ENCODE results near the gene PHF20.

Gene PHF20

GRCh38 chr20:35883778-35884540 is 112.1 kb downstream of the PHF20 start:
- intact Hi-C loops (cut with DNase I; ENCODE audit: low total_unique reads), result loop anchor here (10.0 kb wide), 2 partner anchors 109 to 139 kb away; partner anchors contain the start of genes PHF20 and RBM39
- Histone ChIP-seq H3K4me1 (peaks cover 0 to 13% (median 13%) of the 10 kb centered on the region in 4 donors), H3K36me3 (peaks cover 0 to 7% (median 0%) of the 10 kb centered on the region in 3 donors), H3K27me3 (no peaks in the 10 kb centered on the region), H3K4me3 (peak overlapping the region; percentile 15 to 26), H3K9me3 (no peaks in the 10 kb centered on the region), H3K27ac (peak overlapping the region; percentile 80 to 81)
- TF ChIP-seq CTCF (IDR thresholded peaks at IDR 0.05), result peak; percentile 78
- DNase-seq, result peak; percentile 82 to 93

- no peak for DNase-seq
- Histone ChIP-seq H3K9me3 (no peaks in the 10 kb centered on the region), H3K27ac (peak overlapping the region; percentile 80 to 81), H3K27me3 (no peaks in the 10 kb centered on the region), H3K36me3 (peaks cover 0 to 7% (median 0%) of the 10 kb centered on the region in 3 donors), H3K4me3 (peak overlapping the region; percentile 15 to 26), H3K4me1 (peaks cover 0 to 13% (median 13%) of the 10 kb centered on the region in 4 donors)
- TF ChIP-seq CTCF (IDR thresholded peaks at IDR 0.05), result no peak
- intact Hi-C loops (cut with DNase I; ENCODE audit: low total_unique reads), result loop anchor here (10.0 kb wide), 2 partner anchors 110 to 140 kb away; partner anchors contain the start of genes PHF20 and RBM39
Observed at GRCh38 chr20:35884541-35884865, 112.7 kb downstream of the PHF20 start.

GRCh38 chr20:35885212-35885611 is 113.4 kb downstream of the PHF20 start:
- DNase-seq, result no peak
- intact Hi-C loops (cut with DNase I; ENCODE audit: low total_unique reads), result loop anchor here (10.0 kb wide), 2 partner anchors 110 to 140 kb away; partner anchors contain the start of genes PHF20 and RBM39

GRCh38 chr20:35886537-35886936 is 114.7 kb downstream of the PHF20 start:
- H3K4me1 ChIP-seq, result peaks cover 0 to 13% (median 13%) of the 10 kb centered on the region in 4 donors
- no peak for DNase-seq
- no peak overlapping the region for H3K4me3 ChIP-seq
- H3K9me3 ChIP-seq, result no peaks in the 10 kb centered on the region
- intact Hi-C loops (cut with DNase I; ENCODE audit: low total_unique reads), result loop anchor here (2.0 to 10.0 kb wide), 3 partner anchors 112 to 224 kb away; partner anchors contain the start of genes PHF20 and RBM39
- H3K27me3 ChIP-seq, result no peaks in the 10 kb centered on the region
- H3K36me3 ChIP-seq, result peaks cover 0 to 7% (median 0%) of the 10 kb centered on the region in 3 donors
- no peak for TF ChIP-seq CTCF (IDR thresholded peaks at IDR 0.05)
- peak overlapping the region; percentile 21 to 28 for H3K27ac ChIP-seq

More at GRCh38 chr20:35885212-35885611, 113.4 kb downstream of the PHF20 start:
- H3K27ac ChIP-seq, result peak overlapping the region; percentile 80 to 81
- peaks cover 0 to 7% (median 0%) of the 10 kb centered on the region in 3 donors for H3K36me3 ChIP-seq
- H3K4me3 ChIP-seq, result no peak overlapping the region
- no peak for TF ChIP-seq CTCF (IDR thresholded peaks at IDR 0.05)
- no peaks in the 10 kb centered on the region for H3K9me3 ChIP-seq
- H3K27me3 ChIP-seq, result no peaks in the 10 kb centered on the region
- peaks cover 0 to 13% (median 13%) of the 10 kb centered on the region in 4 donors for H3K4me1 ChIP-seq

GRCh38 chr20:35887393-35888064 is 115.7 kb downstream of the PHF20 start:
- TF ChIP-seq CTCF (IDR thresholded peaks at IDR 0.05), result no peak
- Histone ChIP-seq H3K4me3 (no peak overlapping the region), H3K4me1 (peaks cover 0 to 13% (median 13%) of the 10 kb centered on the region in 4 donors), H3K27ac (peak overlapping the region in 1 of 2 donors; percentile 28), H3K36me3 (peaks cover 0 to 7% (median 0%) of the 10 kb centered on the region in 3 donors), H3K27me3 (no peaks in the 10 kb centered on the region), H3K9me3 (no peaks in the 10 kb centered on the region)
- no peak for DNase-seq
- intact Hi-C loops (cut with DNase I; ENCODE audit: low total_unique reads), result loop anchor here (2.0 to 10.0 kb wide), 3 partner anchors 113 to 225 kb away; partner anchors contain the start of genes PHF20 and RBM39
